DOHH2 (cell line): Measurements from ENCODE around the gene LRIG3.

ENCODE experiments used
- H3F3A ChIP-seq: fragments of 200-600 bp; sonication (generic), shearing (Covaris generic); 2 replicates; pipeline ENCODE4 v1.6.0; 2016; ENCODE audit warnings: antibody characterized with exemption, mild to moderate bottlenecking; ENCODE audit not compliant: control insufficient read depth, insufficient read depth
- H3K27ac ChIP-seq: fragments of 200-600 bp; sonication (generic); 2 replicates; pipeline ENCODE4 v1.5.1; 2014; ENCODE audit warnings: low read depth, mild to moderate bottlenecking, low read length, moderate library complexity
- H3K27me3 ChIP-seq: fragments of 200-600 bp; sonication (generic); 2 replicates; pipeline ENCODE4 v1.6.1; 2014; ENCODE audit warnings: mild to moderate bottlenecking, low read length, mixed read lengths; ENCODE audit not compliant: control insufficient read depth
- H3K36me3 ChIP-seq: fragments of 200-600 bp; sonication (generic); 2 replicates; pipeline ENCODE4 v1.6.1; 2014; ENCODE audit warnings: mild to moderate bottlenecking, low read length, moderate library complexity, mixed read lengths; ENCODE audit not compliant: control insufficient read depth
- H3K4me1 ChIP-seq: fragments of 200-600 bp; sonication (generic); 2 replicates; pipeline ENCODE4 v1.6.1; 2014; ENCODE audit warnings: mild to moderate bottlenecking, low read length, mixed read lengths; ENCODE audit not compliant: control insufficient read depth
- H3K4me2 ChIP-seq: fragments of 200-600 bp; sonication (generic); 2 replicates; pipeline ENCODE4 v1.6.0; 2014; ENCODE audit warnings: mild to moderate bottlenecking, low read length, moderate library complexity
- H3K4me3 ChIP-seq: fragments of 200-600 bp; sonication (generic); 2 replicates; pipeline ENCODE4 v1.5.1; 2014; ENCODE audit warnings: mild to moderate bottlenecking, low read length, mixed read lengths
- H3K79me2 ChIP-seq: fragments of 200-600 bp; sonication (generic); 2 replicates; pipeline ENCODE4 v1.6.1; 2014; ENCODE audit warnings: mild to moderate bottlenecking, low read length, mixed read lengths; ENCODE audit not compliant: control insufficient read depth
- H3K9me2 ChIP-seq: fragments of 200-600 bp; sonication (generic); replicated peaks from 2 replicates; pipeline ENCODE4 v1.6.1; 2014; ENCODE audit warnings: mild to moderate bottlenecking, low read length, mixed read lengths; ENCODE audit not compliant: control insufficient read depth
- H3K9me3 ChIP-seq: fragments of 200-600 bp; sonication (generic); 2 replicates; pipeline ENCODE4 v1.6.1; 2014; ENCODE audit warnings: antibody characterized with exemption, low read length, mixed read lengths; ENCODE audit not compliant: control insufficient read depth, insufficient read depth
- H4K20me1 ChIP-seq: fragments of 200-600 bp; sonication (generic); 2 replicates; pipeline ENCODE4 v1.6.0; 2014; ENCODE audit warnings: low read depth, mild to moderate bottlenecking, antibody characterized with exemption, low read length, moderate library complexity; ENCODE audit not compliant: control insufficient read depth, insufficient read depth
- CTCF ChIP-seq: fragments of 200-600 bp; sonication (generic); IDR thresholded peaks from one replicate; pipeline ENCODE4 v1.5.1; 2014; ENCODE audit warnings: antibody characterized with exemption, mild to moderate bottlenecking, low read depth, low read length; ENCODE audit not compliant: poor library complexity, severe bottlenecking
- EZH2phosphoT487 ChIP-seq: fragments of 200-600 bp; sonication (generic); IDR thresholded peaks from 2 replicates; pipeline ENCODE4 v1.6.1; 2017; ENCODE audit warnings: borderline replicate concordance, mild to moderate bottlenecking, antibody characterized with exemption, low read length, moderate library complexity, mixed read lengths

Gene LRIG3

GRCh38 chr12:58918469-58918844 lies 1.8 kb downstream of the LRIG3 start:
- H3K9me3 ChIP-seq: peaks cover 6% of the 10 kb centered on the region; the same call in 1 of the 2 replicates
- H3K4me3 ChIP-seq: no peak overlapping the region
- TF ChIP-seq EZH2phosphoT487 (no peak), CTCF (no peak)
- H3K4me2 ChIP-seq: no peak overlapping the region
- H3K9me2 ChIP-seq: no peaks in the 10 kb centered on the region
- no peaks in the 10 kb centered on the region for H3K79me2 ChIP-seq
- no peaks in the 10 kb centered on the region for H4K20me1 ChIP-seq
- H3F3A ChIP-seq: no peaks in the 10 kb centered on the region
- H3K4me1 ChIP-seq: no peaks in the 10 kb centered on the region
- no peaks in the 10 kb centered on the region for H3K36me3 ChIP-seq
- H3K27ac ChIP-seq: no peak overlapping the region
- H3K27me3 ChIP-seq: no peaks in the 10 kb centered on the region

- H3K9me2 ChIP-seq: no peaks in the 10 kb centered on the region
- no peak overlapping the region for H3K27ac ChIP-seq
- no peaks in the 10 kb centered on the region for H3K79me2 ChIP-seq
- no peaks in the 10 kb centered on the region for H3F3A ChIP-seq
- H3K9me3 ChIP-seq: peaks cover 6% of the 10 kb centered on the region; the same call in 1 of the 2 replicates
- H4K20me1 ChIP-seq: no peaks in the 10 kb centered on the region
- no peaks in the 10 kb centered on the region for H3K36me3 ChIP-seq
- H3K27me3 ChIP-seq: no peaks in the 10 kb centered on the region
- TF ChIP-seq CTCF (no peak), EZH2phosphoT487 (no peak)
- H3K4me3 ChIP-seq: no peak overlapping the region
- no peak overlapping the region for H3K4me2 ChIP-seq
- H3K4me1 ChIP-seq: no peaks in the 10 kb centered on the region
These were observed 2.4 kb downstream of the LRIG3 start for GRCh38 chr12:58917699-58918468.

GRCh38 chr12:58916921-58917511 lies 3.3 kb downstream of the LRIG3 start:
- H3K79me2 ChIP-seq: no peaks in the 10 kb centered on the region

More at GRCh38 chr12:58916921-58917511, 3.3 kb downstream of the LRIG3 start:
- Histone ChIP-seq H3F3A (no peaks in the 10 kb centered on the region), H3K4me3 (no peak overlapping the region), H3K9me3 (peaks cover 6% of the 10 kb centered on the region; the same call in 1 of the 2 replicates), H3K36me3 (no peaks in the 10 kb centered on the region), H3K27me3 (no peaks in the 10 kb centered on the region), H3K27ac (no peak overlapping the region), H3K9me2 (no peaks in the 10 kb centered on the region), H3K4me1 (no peaks in the 10 kb centered on the region), H3K4me2 (no peak overlapping the region), H4K20me1 (no peaks in the 10 kb centered on the region)
- TF ChIP-seq EZH2phosphoT487: no peak
- TF ChIP-seq CTCF: no peak
